Measurements from ENCODE around the gene HOXD11.

The HOXD11 gene

GRCh38 chr2:176136374-176137251 lies 29.5 kb downstream of the HOXD11 start:
- DNase-seq: no peak

- no peak for DNase-seq
Measured at GRCh38 chr2:176137252-176137580, 30.1 kb downstream of the HOXD11 start.

GRCh38 chr2:176137906-176138305 lies 30.8 kb downstream of the HOXD11 start:
- DNase-seq: no peak

GRCh38 chr2:176138526-176138922 lies 31.4 kb downstream of the HOXD11 start:
- DNase-seq: no peak

- no peak for DNase-seq
Measured at GRCh38 chr2:176138923-176139660, 32.0 kb downstream of the HOXD11 start.

GRCh38 chr2:176139661-176140512 lies 32.8 kb downstream of the HOXD11 start:
- no peak for DNase-seq

GRCh38 chr2:176140513-176141317 lies 33.6 kb downstream of the HOXD11 start:
- DNase-seq: no peak

- DNase-seq: no peak
Measured at GRCh38 chr2:176142281-176142680, 35.2 kb downstream of the HOXD11 start.

GRCh38 chr2:176145085-176145969 lies 38.2 kb downstream of the HOXD11 start:
- no peak for DNase-seq

- no peak for DNase-seq
Measured at GRCh38 chr2:176146101-176146500, 39.0 kb downstream of the HOXD11 start.

GRCh38 chr2:176146645-176147044 lies 39.6 kb downstream of the HOXD11 start:
- DNase-seq: no peak

GRCh38 chr2:176147210-176147799 lies 40.2 kb downstream of the HOXD11 start:
- DNase-seq: no peak

GRCh38 chr2:176147800-176148496 lies 40.9 kb downstream of the HOXD11 start:
- no peak for DNase-seq

- no peak for DNase-seq
Measured at GRCh38 chr2:176148751-176149421, 41.8 kb downstream of the HOXD11 start.

GRCh38 chr2:176149481-176149938 lies 42.4 kb downstream of the HOXD11 start:
- no peak for DNase-seq

GRCh38 chr2:176149939-176150583 lies 43.0 kb downstream of the HOXD11 start:
- no peak for DNase-seq

- no peak for DNase-seq
Measured at GRCh38 chr2:176150584-176151441, 43.7 kb downstream of the HOXD11 start.
